Stimulated activated CD4-positive, alpha-beta T cell treated with anti-CD3 and anti-CD28 coated beads, Interleukin-12 subunit alpha, Interleukin-12 subunit beta, amount 100 ng/mL, for 48 hours (primary cell): Measurements from ENCODE around the gene NUDT22.
A peak's percentile ranks its signal among the peaks of the same experiment; 100 is the strongest.
"Not testable (repeated sequence)": the region's sequence is repeated elsewhere in the genome, so short reads cannot be mapped to it uniquely, and the experiment has no call there.

Experiments
- DNase-seq, 3 donors: peaks; one replicate each; pipeline ENCODE4 v3.0.0-alpha.2; 2020; ENCODE audit warnings: low read depth in 2 of 3, low spot score in 1 of 3

The NUDT22 gene

GRCh38 chr11:64241241-64241490 is 15.1 kb downstream of the NUDT22 start:
- peak in 2 of 3 donors; percentile 100 for DNase-seq

GRCh38 chr11:64241491-64242374 is 15.7 kb downstream of the NUDT22 start:
- DNase-seq = peak in 1 of 3 donors; percentile 100

GRCh38 chr11:64243236-64243854 is 17.3 kb downstream of the NUDT22 start:
- no peak for DNase-seq

GRCh38 chr11:64244107-64244506 is 18.0 kb downstream of the NUDT22 start:
- no peak for DNase-seq

- no peak for DNase-seq
These were observed 18.9 kb downstream of the NUDT22 start for GRCh38 chr11:64244966-64245365.

GRCh38 chr11:64245401-64245796 is 19.3 kb downstream of the NUDT22 start:
- DNase-seq = no peak

GRCh38 chr11:64245797-64246620 is 19.9 kb downstream of the NUDT22 start:
- peak; percentile 67 to 76 (median 72) for DNase-seq

- DNase-seq = not testable (repeated sequence)
These were observed 20.5 kb downstream of the NUDT22 start for GRCh38 chr11:64246621-64246870.

- peak; percentile 66 to 78 (median 69) for DNase-seq
These were observed 21.0 kb downstream of the NUDT22 start, which contains the start of gene PPP1R14B for GRCh38 chr11:64246871-64247728. Gene PPP1R14B (minus strand): TSS chr11:64246943. CDS start chr11:64246673, 270 bp downstream.

GRCh38 chr11:64247729-64248531 is 21.9 kb downstream of the NUDT22 start:
- no peak for DNase-seq

GRCh38 chr11:64248578-64248977 is 22.5 kb downstream of the NUDT22 start:
- DNase-seq = no peak

GRCh38 chr11:64249038-64249437 is 23.0 kb downstream of the NUDT22 start:
- no peak for DNase-seq

- no peak for DNase-seq
These were observed 23.7 kb downstream of the NUDT22 start for GRCh38 chr11:64249563-64250414.

- DNase-seq = no peak
These were observed 24.4 kb downstream of the NUDT22 start for GRCh38 chr11:64250415-64251015.

- no peak for DNase-seq
These were observed 25.1 kb downstream of the NUDT22 start, which contains the start of gene PLCB3 for GRCh38 chr11:64251016-64251752. Gene PLCB3 (plus strand): TSS chr11:64251530. CDS start chr11:64251650, 120 bp downstream.

- no peak for DNase-seq
These were observed 25.6 kb downstream of the NUDT22 start for GRCh38 chr11:64251753-64252002.

- no peak for DNase-seq
These were observed 26.2 kb downstream of the NUDT22 start for GRCh38 chr11:64252003-64252872.
